Spleen (tissue), 7 donors: ENCODE measurements around the gene LMF1.

Experiments
- CTCF ChIP-seq, 11 experiments: fragments of 200-600 bp in 7 of 11; fragments of 450-650 bp in 4 of 11; sonication (generic) in 4 of 11; IDR thresholded peaks in 8 of 11; conservative IDR thresholded peaks in 3 of 11; 1 replicate in 7 of 11; 2 replicates in 4 of 11; pipeline versions ENCODE4 v1.4.0 to v1.8.0; 2016 to 2021; ENCODE audit warnings: antibody characterized with exemption in 11 of 11, inconsistent platforms in 4 of 11, mild to moderate bottlenecking in 1 of 11
- POLR2A ChIP-seq, 3 donors: fragments of 450-650 bp; IDR thresholded peaks; one replicate each; pipeline ENCODE4 v1.5.1; 2017; ENCODE audit warnings: antibody characterized with exemption in 3 of 3, mild to moderate bottlenecking in 1 of 3
- POLR2AphosphoS5 ChIP-seq, 3 donors: sonication (generic); formaldehyde crosslinking; IDR thresholded peaks; one replicate each; pipeline ENCODE4 v1.5.1; 2017; ENCODE audit warnings: antibody characterized with exemption in 3 of 3
- donor health status: DM: no; HTN: no; CAD: no; lungs with moderate emphysema.
- donor health status: DM: no; HTN: no; CAD: no.
- donor health status: DM: no; HTN: no; CAD: no.

DNA sequence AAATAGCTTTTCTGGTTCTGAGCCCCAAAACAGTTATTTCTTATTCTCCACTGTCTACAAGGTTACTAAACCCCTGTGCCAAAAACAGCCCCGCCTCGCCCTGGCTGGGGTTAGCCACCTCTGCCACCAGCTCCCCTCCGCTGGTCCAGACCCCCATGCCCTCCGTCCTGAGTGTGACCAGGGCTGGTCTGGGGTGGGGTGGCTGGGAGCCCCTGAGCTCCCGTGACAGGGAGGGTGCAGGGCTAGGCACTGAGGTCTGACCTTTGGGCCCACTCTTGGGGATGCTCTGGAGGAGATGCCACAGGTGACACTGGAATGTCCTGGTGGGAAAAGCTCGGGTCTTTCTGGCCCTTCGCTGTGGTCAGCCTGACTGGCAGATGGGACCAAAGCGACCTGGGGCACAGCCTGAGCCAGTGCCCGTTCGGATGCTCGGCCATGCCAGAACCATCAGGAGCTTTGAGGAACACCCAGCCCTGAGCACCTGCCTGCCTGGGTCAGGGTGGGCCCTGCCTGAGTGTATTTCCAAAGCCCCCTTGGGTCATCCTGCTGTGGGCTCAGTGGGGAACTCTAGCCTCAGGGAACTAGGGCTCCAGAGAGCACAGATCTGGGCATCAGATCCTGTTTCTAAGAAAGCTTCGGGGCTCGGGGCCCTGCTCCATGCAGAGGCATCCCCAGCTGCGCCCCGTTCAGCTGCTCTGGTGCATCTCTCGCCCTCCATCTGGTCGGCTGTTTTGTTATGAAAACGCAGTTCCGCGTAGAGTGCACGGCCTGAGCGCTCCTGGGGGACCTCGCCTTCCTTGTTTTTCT is 98.1 kb downstream of the LMF1 start:
- TF ChIP-seq CTCF (IDR thresholded peaks at IDR 0.05 in 8 of 11, conservative IDR thresholded peaks at IDR 0.05 in 3 of 11) (no peak), POLR2AphosphoS5 (IDR thresholded peaks at IDR 0.05) (no peak), POLR2A (IDR thresholded peaks at IDR 0.05) (no peak)
